Heart left ventricle (tissue), 13 donors: ENCODE measurements around the gene SMARCC1.

Experiments
- CTCF ChIP-seq, 12 donors: fragments of 200-600 bp; sonication (generic) in 4 of 12; IDR thresholded peaks; one replicate each; pipeline versions ENCODE4 v1.5.0 to v1.8.0; 2018 to 2022; ENCODE audit warnings: antibody characterized with exemption in 12 of 12, mild to moderate bottlenecking in 5 of 12
- POLR2A ChIP-seq, 2 donors: fragments of 450-650 bp; IDR thresholded peaks; one replicate each; pipeline ENCODE4 v1.6.1; 2017; ENCODE audit warnings: antibody characterized with exemption in 2 of 2, mild to moderate bottlenecking in 2 of 2, moderate library complexity in 2 of 2
- donor health status: ischemic (EF 13 %, LVEDD 7.1; RV severe dilation, severe dysfunction).
- donor health status: DM: no; HTN: yes; CAD: no.
- donor health status: DM: no; HTN: no; CAD: no.
- donor health status: ischemic (EF 25% LVEDD 6.9; RV normal size, moderate dysfunction).
- donor health status: ischemic (EF 25% LVEDD 5.7; RV mildly dilated, moderate dysfunction).
- donor health status: ischemic (EF 35%, LVEDD 5.7; RV mildly dilated, moderate dysfunction).
- donor health status: nonischemic (EF 11% LVEDD 7.7; RV severe dilation, severe dysfunction).
- donor health status: DM: yes; HTN: yes; CAD: no.
- donor health status: PGD.
- donor health status: ischemic (EF 29% LVEDD 5.4; RV normal size, mild dysfunction).
- donor health status: nonischemic (EF 23%, LVEDD 6.1; RV moderate dilation, normal function).

DNA sequence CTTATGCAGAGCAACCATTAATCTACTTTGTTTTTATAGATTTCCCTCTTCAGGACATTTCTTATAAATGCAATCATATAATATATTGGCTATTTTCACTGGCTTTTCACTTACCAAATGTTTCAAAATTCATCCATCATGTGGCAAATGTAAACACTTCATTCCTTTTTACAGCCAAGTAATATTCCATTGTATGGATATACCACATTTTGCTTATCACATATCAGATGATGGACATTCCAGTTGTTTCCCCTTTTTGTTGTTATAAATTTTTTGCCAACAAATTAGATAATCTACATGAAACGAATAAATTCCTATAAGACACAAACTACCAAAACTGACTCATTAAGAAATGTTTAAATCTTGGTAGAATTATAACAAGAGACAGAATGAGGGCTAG lies 123.2 kb downstream of the SMARCC1 start:
- TF ChIP-seq CTCF (IDR thresholded peaks at IDR 0.05), result no peak
- no peak for TF ChIP-seq POLR2A (IDR thresholded peaks at IDR 0.05)
